Measurements from ENCODE around the gene VPS35L. TPM values are rescaled to one million over a fixed set of nuclear protein-coding genes. Genes with fewer than 3 reads are reported as not detected.

Gene VPS35L
- total RNA-seq, 1 experiment from 2014 or later = 14.2 TPM

DNA sequence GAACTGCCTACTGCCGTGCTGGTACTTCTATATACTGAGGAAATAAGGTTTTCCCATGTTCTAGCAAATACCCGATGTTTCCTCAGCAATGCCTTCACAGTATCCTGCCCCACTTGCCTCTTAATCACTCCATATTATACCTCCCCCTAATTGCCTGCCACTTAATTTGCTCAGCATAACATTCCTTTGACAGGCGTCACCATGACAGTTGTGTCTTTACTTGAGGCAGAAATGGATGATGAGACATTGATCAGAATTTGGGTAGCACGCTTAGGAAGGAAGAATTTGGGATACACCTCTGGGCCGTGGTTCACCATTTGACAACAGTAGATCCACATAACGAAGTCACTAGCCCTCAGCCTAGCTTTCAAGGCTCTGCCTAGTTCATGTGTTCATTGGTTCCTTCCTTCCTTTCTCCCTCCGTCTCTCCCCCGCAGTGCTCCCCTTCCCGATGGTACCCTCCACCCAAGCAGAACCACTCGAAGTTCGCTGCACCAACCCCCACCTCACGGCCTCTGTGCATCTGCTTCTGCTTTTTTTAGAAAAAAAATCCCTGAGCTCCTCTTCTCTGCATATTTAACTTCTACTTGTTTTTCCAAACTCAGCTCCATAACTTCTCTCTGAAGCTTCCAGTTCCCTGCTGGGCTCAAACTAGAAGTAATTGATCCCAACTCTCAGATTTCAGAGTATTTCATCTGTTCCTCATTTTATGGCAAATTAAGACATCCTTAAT lies 182.0 kb downstream of the VPS35L start:
- intact Hi-C loops (cut with micrococcal nuclease; ENCODE audit: unreplicated experiment) = no loop called here
- Mint-ChIP-seq H3K36me3 (ENCODE audit: insufficient read depth, unreplicated experiment) (peaks cover 34% of the 10 kb centered on the region), H3K4me3 (ENCODE audit: low read depth, unreplicated experiment) (no peak overlapping the region), H3K27ac (ENCODE audit: unreplicated experiment) (no peak overlapping the region), H3K4me1 (ENCODE audit: low read depth, unreplicated experiment) (peaks cover 6% of the 10 kb centered on the region), H3K9me3 (ENCODE audit: low read depth, unreplicated experiment) (no peaks in the 10 kb centered on the region), H3K27me3 (ENCODE audit: unreplicated experiment) (no peaks in the 10 kb centered on the region)
- TF ChIP-seq, protein P1, sequence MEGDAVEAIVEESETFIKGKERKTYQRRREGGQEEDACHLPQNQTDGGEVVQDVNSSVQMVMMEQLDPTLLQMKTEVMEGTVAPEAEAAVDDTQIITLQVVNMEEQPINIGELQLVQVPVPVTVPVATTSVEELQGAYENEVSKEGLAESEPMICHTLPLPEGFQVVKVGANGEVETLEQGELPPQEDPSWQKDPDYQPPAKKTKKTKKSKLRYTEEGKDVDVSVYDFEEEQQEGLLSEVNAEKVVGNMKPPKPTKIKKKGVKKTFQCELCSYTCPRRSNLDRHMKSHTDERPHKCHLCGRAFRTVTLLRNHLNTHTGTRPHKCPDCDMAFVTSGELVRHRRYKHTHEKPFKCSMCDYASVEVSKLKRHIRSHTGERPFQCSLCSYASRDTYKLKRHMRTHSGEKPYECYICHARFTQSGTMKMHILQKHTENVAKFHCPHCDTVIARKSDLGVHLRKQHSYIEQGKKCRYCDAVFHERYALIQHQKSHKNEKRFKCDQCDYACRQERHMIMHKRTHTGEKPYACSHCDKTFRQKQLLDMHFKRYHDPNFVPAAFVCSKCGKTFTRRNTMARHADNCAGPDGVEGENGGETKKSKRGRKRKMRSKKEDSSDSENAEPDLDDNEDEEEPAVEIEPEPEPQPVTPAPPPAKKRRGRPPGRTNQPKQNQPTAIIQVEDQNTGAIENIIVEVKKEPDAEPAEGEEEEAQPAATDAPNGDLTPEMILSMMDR (IDR thresholded peaks at IDR 0.05; ENCODE audit: unreplicated experiment) = no peak
- CTCF ChIA-PET = no interaction called here
- BruUV-seq (replicated peaks) = no TSS peak
- no peak for DNase-seq

DNA sequence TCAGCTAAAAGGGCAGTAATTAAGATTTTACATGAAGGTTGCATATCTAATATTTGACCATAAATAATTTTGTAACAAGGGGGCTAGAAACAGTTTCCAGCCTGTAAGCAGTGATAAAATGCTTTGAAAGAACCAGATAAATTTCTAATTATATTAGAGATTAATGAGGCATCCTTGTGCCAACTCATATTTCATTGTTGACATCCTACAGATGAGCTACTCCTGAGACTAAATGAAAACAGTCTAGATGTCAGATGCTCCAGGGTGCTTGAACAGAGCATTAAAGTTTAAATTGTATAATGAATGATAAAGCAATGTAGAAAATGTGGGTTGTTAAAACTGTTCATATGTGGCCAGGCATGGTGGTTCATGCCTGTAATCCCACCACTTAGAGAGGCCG lies 185.9 kb downstream of the VPS35L start:
- Mint-ChIP-seq H3K27ac (ENCODE audit: unreplicated experiment) (no peak overlapping the region), H3K27me3 (ENCODE audit: unreplicated experiment) (no peaks in the 10 kb centered on the region), H3K4me3 (ENCODE audit: low read depth, unreplicated experiment) (no peak overlapping the region), H3K9me3 (ENCODE audit: low read depth, unreplicated experiment) (no peaks in the 10 kb centered on the region), H3K36me3 (ENCODE audit: insufficient read depth, unreplicated experiment) (peaks cover 33% of the 10 kb centered on the region), H3K4me1 (ENCODE audit: low read depth, unreplicated experiment) (peaks cover 43% of the 10 kb centered on the region)
- CTCF ChIA-PET = no interaction called here
- no TSS peak for BruUV-seq (replicated peaks)
- TF ChIP-seq, protein P1 (IDR thresholded peaks at IDR 0.05; ENCODE audit: unreplicated experiment) = no peak
- no peak for DNase-seq
- intact Hi-C loops (cut with micrococcal nuclease; ENCODE audit: unreplicated experiment) = no loop called here

DNA sequence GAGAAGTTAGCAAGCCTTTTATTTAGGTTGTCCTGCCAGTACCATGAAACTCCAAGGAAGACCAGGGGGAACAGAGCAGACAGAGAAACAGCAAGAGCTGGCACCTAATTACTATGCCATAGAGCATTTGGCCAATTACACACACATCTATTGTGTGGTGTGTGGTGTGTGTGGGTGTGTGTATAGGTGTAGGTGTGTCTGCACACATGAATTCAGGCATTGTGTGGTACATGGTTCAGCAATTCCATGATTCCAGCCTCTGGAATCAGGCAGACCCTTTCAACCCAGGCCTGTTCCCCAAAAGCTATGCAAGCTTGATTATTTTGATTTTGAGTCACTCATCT lies 188.3 kb downstream of the VPS35L start:
- intact Hi-C loops (cut with micrococcal nuclease; ENCODE audit: unreplicated experiment) = loop anchor here (1.0 kb wide), 1 partner anchor 11 kb away; no protein-coding TSS in a partner anchor
- TF ChIP-seq, protein P1 (IDR thresholded peaks at IDR 0.05; ENCODE audit: unreplicated experiment) = no peak
- CTCF ChIA-PET = interaction anchor here (0.6 to 1.7 kb wide), 9 partner anchors 11 to 160 kb away, joined by 3 to 4 read pairs (median 4); partner anchors contain the start of gene GPRC5B
- Mint-ChIP-seq H3K27me3 (ENCODE audit: unreplicated experiment) (no peaks in the 10 kb centered on the region), H3K9me3 (ENCODE audit: low read depth, unreplicated experiment) (no peaks in the 10 kb centered on the region), H3K27ac (ENCODE audit: unreplicated experiment) (peak overlapping the region; percentile 82), H3K4me3 (ENCODE audit: low read depth, unreplicated experiment) (peak overlapping the region; percentile 38), H3K4me1 (ENCODE audit: low read depth, unreplicated experiment) (peaks cover 65% of the 10 kb centered on the region), H3K36me3 (ENCODE audit: insufficient read depth, unreplicated experiment) (peaks cover 31% of the 10 kb centered on the region)
- DNase-seq = no peak
- BruUV-seq (replicated peaks) = no TSS peak

DNA sequence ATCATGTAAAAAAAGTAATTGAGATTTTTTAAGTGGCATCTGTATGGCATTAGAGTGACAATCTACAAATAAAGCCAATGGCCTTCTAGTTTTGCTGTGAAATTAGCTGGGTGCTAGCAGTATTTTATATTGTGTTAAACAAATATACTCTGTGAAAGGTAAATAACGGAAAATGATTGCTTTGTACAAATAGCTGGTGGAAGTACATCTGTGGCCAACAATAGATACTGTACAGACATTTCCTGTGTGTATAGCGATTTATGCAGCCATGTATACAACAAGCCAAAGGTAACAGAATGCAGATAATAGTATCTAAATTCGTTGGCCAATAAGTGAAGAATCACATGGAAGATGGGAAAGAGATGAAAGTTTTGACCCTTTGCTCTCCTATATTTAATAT lies 189.2 kb downstream of the VPS35L start:
- DNase-seq = no peak
- no peaks in the 10 kb centered on the region for H3K9me3 Mint-ChIP-seq (ENCODE audit: low read depth, unreplicated experiment)
- H3K36me3 Mint-ChIP-seq (ENCODE audit: insufficient read depth, unreplicated experiment) = peaks cover 30% of the 10 kb centered on the region
- TF ChIP-seq, protein P1 (IDR thresholded peaks at IDR 0.05; ENCODE audit: unreplicated experiment) = no peak
- CTCF ChIA-PET = interaction anchor here (1.6 kb wide), 1 partner anchor 21 kb away, joined by 4 read pairs; no protein-coding TSS in a partner anchor
- no peak overlapping the region for H3K4me3 Mint-ChIP-seq (ENCODE audit: low read depth, unreplicated experiment)
- peak overlapping the region; percentile 48 for H3K27ac Mint-ChIP-seq (ENCODE audit: unreplicated experiment)
- BruUV-seq (replicated peaks) = no TSS peak
- intact Hi-C loops (cut with micrococcal nuclease; ENCODE audit: unreplicated experiment) = no loop called here
- peaks cover 74% of the 10 kb centered on the region for H3K4me1 Mint-ChIP-seq (ENCODE audit: low read depth, unreplicated experiment)
- H3K27me3 Mint-ChIP-seq (ENCODE audit: unreplicated experiment) = no peaks in the 10 kb centered on the region

All from Calu3 (cell line).